Fibroblast of upper back skin (primary cell): ENCODE measurements around the gene RPL15.

Experiments used
- DNase-seq: peaks from one replicate; pipeline ENCODE4 v3.0.0-alpha.2; 2013

The RPL15 gene

DNA sequence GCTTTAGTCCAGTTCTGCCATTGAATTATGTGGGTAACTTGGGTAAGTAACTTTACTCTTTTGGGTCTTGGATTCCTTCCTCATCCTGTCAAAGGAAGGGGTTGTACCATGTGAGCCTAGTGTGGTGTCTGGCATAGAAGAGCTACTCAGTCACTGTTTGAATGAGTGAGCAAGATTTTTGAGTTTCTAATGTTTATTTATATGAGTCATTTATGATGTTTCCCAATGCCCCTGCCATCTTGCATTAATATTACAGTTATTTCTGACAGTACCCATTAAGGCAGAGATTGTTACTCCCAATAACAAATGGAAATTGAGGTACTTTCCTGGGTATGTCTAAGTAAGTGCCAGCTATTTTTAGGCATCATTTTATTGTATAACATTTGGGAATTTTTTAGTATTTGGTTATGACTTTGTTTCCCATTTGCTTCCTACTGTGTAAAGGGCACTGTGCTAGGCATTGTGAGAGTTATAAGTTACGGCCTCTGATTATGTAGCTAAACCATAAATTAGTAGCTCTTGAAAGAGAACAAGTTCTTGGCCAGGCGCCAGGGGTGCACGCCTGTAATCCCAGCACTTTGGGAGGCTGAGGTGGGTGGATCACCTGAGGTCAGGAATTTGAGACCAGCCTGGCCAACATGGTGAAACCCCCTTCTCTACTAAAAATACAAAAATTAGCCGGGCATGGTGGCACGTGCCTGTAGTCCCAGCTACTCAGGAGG lies 51.7 kb downstream of the RPL15 start:
- DNase-seq = no peak

DNA sequence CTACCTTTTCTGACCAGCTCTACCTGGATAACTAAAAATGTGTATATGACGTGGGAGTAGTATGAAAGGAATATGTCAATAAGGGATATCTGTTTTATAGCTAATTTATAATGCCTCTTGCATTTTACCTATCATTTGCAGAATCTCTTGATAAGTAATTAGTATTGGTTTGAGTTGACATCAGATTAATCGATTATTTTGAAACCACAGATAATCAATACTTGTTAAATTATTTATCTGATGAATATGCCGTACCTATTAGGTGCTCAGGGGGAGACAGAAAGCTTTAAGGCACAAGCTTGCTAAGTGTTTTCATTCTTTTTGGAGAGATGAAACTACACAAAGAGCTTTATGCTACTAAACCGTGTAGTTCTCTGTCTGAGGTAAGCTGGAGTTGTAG lies 52.5 kb downstream of the RPL15 start:
- no peak for DNase-seq
